ENCODE data around the gene CATSPERZ.

DNA sequence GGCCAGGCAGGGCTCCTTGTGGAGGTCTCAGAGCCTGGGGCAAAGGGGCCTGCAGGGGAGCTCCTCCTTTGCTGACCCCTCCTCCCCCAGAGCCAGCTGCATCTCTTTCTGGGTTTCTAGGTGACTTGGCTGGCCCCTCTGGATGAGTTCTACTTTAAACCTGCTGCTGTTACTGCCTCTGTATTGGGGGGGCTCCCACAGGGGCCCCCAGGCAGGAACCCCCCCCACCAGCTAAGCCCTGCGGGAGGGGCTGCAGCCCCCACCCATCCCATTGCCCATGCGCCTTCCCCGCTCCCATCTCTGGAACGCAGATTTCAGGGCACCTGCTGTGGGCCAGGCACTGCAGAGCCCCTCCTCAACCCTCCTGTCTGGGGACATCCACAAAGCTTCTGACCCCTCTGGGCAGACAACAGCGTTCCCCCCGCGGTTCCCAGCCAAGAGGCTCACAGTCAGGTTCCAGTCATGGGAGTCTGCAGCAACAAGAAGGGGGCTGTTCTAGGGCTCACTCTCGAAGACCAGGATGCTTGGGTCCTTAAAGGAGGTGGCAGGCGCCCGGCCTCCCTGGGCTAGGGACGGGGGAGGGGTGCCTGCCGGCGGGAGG is 49.6 kb upstream of the CATSPERZ start:
- TF ChIP-seq, protein P1, sequence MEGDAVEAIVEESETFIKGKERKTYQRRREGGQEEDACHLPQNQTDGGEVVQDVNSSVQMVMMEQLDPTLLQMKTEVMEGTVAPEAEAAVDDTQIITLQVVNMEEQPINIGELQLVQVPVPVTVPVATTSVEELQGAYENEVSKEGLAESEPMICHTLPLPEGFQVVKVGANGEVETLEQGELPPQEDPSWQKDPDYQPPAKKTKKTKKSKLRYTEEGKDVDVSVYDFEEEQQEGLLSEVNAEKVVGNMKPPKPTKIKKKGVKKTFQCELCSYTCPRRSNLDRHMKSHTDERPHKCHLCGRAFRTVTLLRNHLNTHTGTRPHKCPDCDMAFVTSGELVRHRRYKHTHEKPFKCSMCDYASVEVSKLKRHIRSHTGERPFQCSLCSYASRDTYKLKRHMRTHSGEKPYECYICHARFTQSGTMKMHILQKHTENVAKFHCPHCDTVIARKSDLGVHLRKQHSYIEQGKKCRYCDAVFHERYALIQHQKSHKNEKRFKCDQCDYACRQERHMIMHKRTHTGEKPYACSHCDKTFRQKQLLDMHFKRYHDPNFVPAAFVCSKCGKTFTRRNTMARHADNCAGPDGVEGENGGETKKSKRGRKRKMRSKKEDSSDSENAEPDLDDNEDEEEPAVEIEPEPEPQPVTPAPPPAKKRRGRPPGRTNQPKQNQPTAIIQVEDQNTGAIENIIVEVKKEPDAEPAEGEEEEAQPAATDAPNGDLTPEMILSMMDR (IDR thresholded peaks at IDR 0.05): no peak
- TF ChIP-seq POLR2A (IDR thresholded peaks at IDR 0.05): no peak
- TF ChIP-seq POLR2AphosphoS5 (IDR thresholded peaks at IDR 0.05): no peak
